Superior temporal gyrus (tissue), 1 donor: ENCODE results near the gene SPOCK1.

Source experiments
- DNase-seq: peaks from one replicate; pipeline ENCODE4 v3.0.0-alpha.2; 2016; ENCODE audit errors: extremely low spot score

Gene SPOCK1

GRCh38 chr5:137105351-137106035, 393.6 kb downstream of the SPOCK1 start:
- DNase-seq, result no peak

GRCh38 chr5:137101544-137101943, 397.6 kb downstream of the SPOCK1 start:
- DNase-seq, result no peak

GRCh38 chr5:137099651-137100050, 399.5 kb downstream of the SPOCK1 start:
- DNase-seq, result no peak

- DNase-seq, result no peak
Observed at GRCh38 chr5:137098663-137099062, 400.5 kb downstream of the SPOCK1 start.

GRCh38 chr5:137098238-137098637, 400.9 kb downstream of the SPOCK1 start:
- no peak for DNase-seq

- DNase-seq, result no peak
Observed at GRCh38 chr5:137097203-137097602, 401.9 kb downstream of the SPOCK1 start.

- DNase-seq, result no peak
Observed at GRCh38 chr5:137096149-137097103, 402.7 kb downstream of the SPOCK1 start.

GRCh38 chr5:137095597-137095996, 403.5 kb downstream of the SPOCK1 start:
- DNase-seq, result no peak

GRCh38 chr5:137092831-137093230, 406.3 kb downstream of the SPOCK1 start:
- DNase-seq, result no peak

- DNase-seq, result no peak
Observed at GRCh38 chr5:137091472-137091871, 407.7 kb downstream of the SPOCK1 start.

GRCh38 chr5:137090721-137091120, 408.4 kb downstream of the SPOCK1 start:
- no peak for DNase-seq

- no peak for DNase-seq
Observed at GRCh38 chr5:137090151-137090550, 409.0 kb downstream of the SPOCK1 start.

GRCh38 chr5:137088175-137088574, 411.0 kb downstream of the SPOCK1 start:
- DNase-seq, result no peak

- DNase-seq, result no peak
Observed at GRCh38 chr5:137086342-137086741, 412.8 kb downstream of the SPOCK1 start.

GRCh38 chr5:137085206-137085605, 413.9 kb downstream of the SPOCK1 start:
- no peak for DNase-seq

- DNase-seq, result no peak
Observed at GRCh38 chr5:137084016-137084415, 415.1 kb downstream of the SPOCK1 start.

GRCh38 chr5:137082951-137083350, 416.2 kb downstream of the SPOCK1 start:
- DNase-seq, result no peak

GRCh38 chr5:137078171-137078665, 420.9 kb downstream of the SPOCK1 start:
- DNase-seq, result no peak

GRCh38 chr5:137075163-137075970, 423.8 kb downstream of the SPOCK1 start:
- no peak for DNase-seq

- no peak for DNase-seq
Observed at GRCh38 chr5:137073189-137073588, 425.9 kb downstream of the SPOCK1 start.

- no peak for DNase-seq
Observed at GRCh38 chr5:137072361-137073115, 426.6 kb downstream of the SPOCK1 start.
